Hepatocyte (in vitro differentiated cells): ENCODE measurements around the gene ZNF117.
"Not testable (repeated sequence)": the region's sequence is repeated elsewhere in the genome, so short reads cannot be mapped to it uniquely, and the experiment has no call there.

Source experiments
- EZH2 ChIP-seq: fragments of 200-600 bp; sonication (generic); IDR thresholded peaks from 2 replicates; pipeline ENCODE4 v1.6.1; 2016; ENCODE audit warnings: antibody characterized with exemption, mild to moderate bottlenecking, borderline replicate concordance
- EZH2phosphoT487 ChIP-seq: fragments of 200-600 bp; sonication (generic); IDR thresholded peaks from one replicate; pipeline ENCODE4 v1.6.1; 2018; ENCODE audit warnings: antibody characterized with exemption, mild to moderate bottlenecking, low read depth, moderate library complexity; ENCODE audit not compliant: unreplicated experiment, severe bottlenecking
- TF ChIP-seq, protein P1 (sequence below): fragments of 200-600 bp; sonication (generic); IDR thresholded peaks from 2 replicates; pipeline ENCODE4 v1.5.1; 2016; ENCODE audit warnings: antibody characterized with exemption, mild to moderate bottlenecking; ENCODE audit not compliant: poor library complexity

DNA sequence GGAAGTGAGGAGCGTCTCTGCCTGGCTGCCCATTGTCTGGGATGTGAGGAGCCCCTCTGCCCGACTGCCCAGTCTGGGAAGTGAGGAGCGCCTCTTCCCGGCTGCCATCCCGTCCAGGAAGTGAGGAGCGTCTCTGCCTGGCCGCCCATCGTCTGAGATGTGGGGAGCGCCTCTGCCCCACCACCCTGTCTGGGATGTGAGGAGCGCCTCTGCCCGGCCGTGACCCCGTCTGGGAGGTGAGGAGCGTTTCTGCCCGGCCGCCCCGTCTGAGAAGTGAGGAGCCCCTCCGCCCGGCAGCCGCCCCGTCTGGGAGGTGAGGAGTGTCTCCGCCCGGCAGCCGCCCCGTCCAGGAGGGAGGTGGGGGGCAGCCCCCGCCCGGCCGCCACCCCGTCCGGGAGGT is 42.6 kb upstream of the ZNF117 start:
- TF ChIP-seq, protein P1, sequence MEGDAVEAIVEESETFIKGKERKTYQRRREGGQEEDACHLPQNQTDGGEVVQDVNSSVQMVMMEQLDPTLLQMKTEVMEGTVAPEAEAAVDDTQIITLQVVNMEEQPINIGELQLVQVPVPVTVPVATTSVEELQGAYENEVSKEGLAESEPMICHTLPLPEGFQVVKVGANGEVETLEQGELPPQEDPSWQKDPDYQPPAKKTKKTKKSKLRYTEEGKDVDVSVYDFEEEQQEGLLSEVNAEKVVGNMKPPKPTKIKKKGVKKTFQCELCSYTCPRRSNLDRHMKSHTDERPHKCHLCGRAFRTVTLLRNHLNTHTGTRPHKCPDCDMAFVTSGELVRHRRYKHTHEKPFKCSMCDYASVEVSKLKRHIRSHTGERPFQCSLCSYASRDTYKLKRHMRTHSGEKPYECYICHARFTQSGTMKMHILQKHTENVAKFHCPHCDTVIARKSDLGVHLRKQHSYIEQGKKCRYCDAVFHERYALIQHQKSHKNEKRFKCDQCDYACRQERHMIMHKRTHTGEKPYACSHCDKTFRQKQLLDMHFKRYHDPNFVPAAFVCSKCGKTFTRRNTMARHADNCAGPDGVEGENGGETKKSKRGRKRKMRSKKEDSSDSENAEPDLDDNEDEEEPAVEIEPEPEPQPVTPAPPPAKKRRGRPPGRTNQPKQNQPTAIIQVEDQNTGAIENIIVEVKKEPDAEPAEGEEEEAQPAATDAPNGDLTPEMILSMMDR, result not testable (repeated sequence)
- not testable (repeated sequence) for TF ChIP-seq EZH2, EZH2phosphoT487
